Heart right ventricle (tissue), 16 donors: Measurements from ENCODE around the gene CACNA2D4. TPM values are rescaled to one million over a fixed set of nuclear protein-coding genes. Genes with fewer than 3 reads are reported as not detected.

Source experiments
- ATAC-seq, 8 donors: fragments of 200-7000 bp; cut with Tn5 transposase; one replicate each; pipeline ENCODE4 v1.9.1; 2020; ENCODE audit warnings: mild to moderate bottlenecking in 8 of 8, moderate library complexity in 8 of 8, moderate number of reproducible peaks in 1 of 8
- DNase-seq, 2 donors: peaks; one replicate each; pipeline ENCODE4 v3.0.0-alpha.2; 2020
- H3K27ac ChIP-seq, 10 donors: fragments of 200-600 bp; sonication (generic) in 2 of 10; one replicate each; pipeline versions ENCODE4 v1.5.0 to v1.8.0; 2020 to 2022; ENCODE audit warnings: mild to moderate bottlenecking in 3 of 10
- H3K27me3 ChIP-seq, 7 donors: fragments of 200-600 bp; one replicate each; pipeline ENCODE4 v1.8.0; 2021 to 2022; ENCODE audit warnings: mild to moderate bottlenecking in 2 of 7
- H3K36me3 ChIP-seq, 9 donors: fragments of 200-600 bp; sonication (generic) in 1 of 9; one replicate each; pipeline versions ENCODE4 v1.5.0 to v1.8.0; 2020 to 2022; ENCODE audit warnings: mild to moderate bottlenecking in 2 of 9
- H3K4me1 ChIP-seq, 9 donors: fragments of 200-600 bp; sonication (generic) in 1 of 9; one replicate each; pipeline versions ENCODE4 v1.5.0 to v1.8.0; 2020 to 2022; ENCODE audit warnings: mild to moderate bottlenecking in 4 of 9
- H3K4me3 ChIP-seq, 10 donors: fragments of 200-600 bp; sonication (generic) in 2 of 10; one replicate each; pipeline versions ENCODE4 v1.5.0 to v1.8.0; 2020 to 2022; ENCODE audit warnings: mild to moderate bottlenecking in 7 of 10, moderate library complexity in 2 of 10
- H3K9me3 ChIP-seq, 11 donors: fragments of 200-600 bp in 10 of 11; sonication (generic) in 2 of 11; one replicate each; pipeline versions ENCODE4 v1.5.0 to v1.8.0; 2013 to 2022; ENCODE audit warnings: mild to moderate bottlenecking in 2 of 11, control low read depth in 1 of 11, moderate library complexity in 1 of 11
- WGBS, 2 donors: extraction: QIAGEN DNeasy Blood & Tissue Kit; methylation state at CpG; one replicate each; pipeline ENCODE4 v1.1.7; 2013; ENCODE audit warnings: inconsistent platforms in 1 of 2; 5-methylcytosine and 5-hydroxymethylcytosine counted together
- intact Hi-C, 10 donors: fragments of 100-400 bp; cut with DNase I; formaldehyde crosslinking; loops; one replicate each; pipeline versions ENCODE4 v1.11.1 to v1.14.2; 2022
- polyA plus RNA-seq, 2 donors: library from polyadenylated mRNA; stranded (reverse); fragments of 200-250 nt; gene quantifications; one replicate each; pipeline ENCODE4 v1.2.3, GENCODE V29; 2013
- total RNA-seq, 10 donors: library from RNA; stranded (reverse); fragmentation: NEBNext Ultra II Directional in 3 of 10; extraction: Animal tissue kit (Norgen Biotek cat#: 25700) in 3 of 10; gene quantifications; one replicate each; pipeline versions ENCODE4 v1.2.1 to v1.2.4, GENCODE V29; 2021 to 2023
- TF ChIP-seq, protein P1 (sequence below), 9 donors: fragments of 200-600 bp; sonication (generic) in 2 of 9; IDR thresholded peaks; one replicate each; pipeline versions ENCODE4 v1.5.0 to v1.8.0; 2021 to 2022; ENCODE audit warnings: antibody characterized with exemption in 9 of 9, mild to moderate bottlenecking in 5 of 9, moderate library complexity in 1 of 9
- donor health status: Arrhythmogenic right ventricular cardiomyopathy.
- donor health status: ischemic (EF 13 %, LVEDD 7.1; RV severe dilation, severe dysfunction).
- donor health status: healthy with polysubstance abuse.
- donor health status: DM: no; HTN: yes; CAD: no.
- donor health status: DM: no; HTN: no; CAD: no.
- donor health status: ischemic (EF 25% LVEDD 6.9; RV normal size, moderate dysfunction).
- donor health status: ischemic (EF 25% LVEDD 5.7; RV mildly dilated, moderate dysfunction).
- donor health status: healthy.
- donor health status: DM: yes; HTN: yes; CAD: no.
- donor health status: Ischemic cardiomyopathy.
- donor health status: ischemic (EF 35%, LVEDD 5.7; RV mildly dilated, moderate dysfunction).
- donor health status: nonischemic (EF 11% LVEDD 7.7; RV severe dilation, severe dysfunction).
- donor health status: DM: yes; HTN: yes; CAD: no.
- donor health status: PGD.
- donor health status: ischemic (EF 29% LVEDD 5.4; RV normal size, mild dysfunction).
- donor health status: nonischemic (EF 23%, LVEDD 6.1; RV moderate dilation, normal function).

CACNA2D4 gene
- total and polyA plus RNA-seq, 12 donors, result 0.19 to 6.2 (median 0.95) TPM

DNA sequence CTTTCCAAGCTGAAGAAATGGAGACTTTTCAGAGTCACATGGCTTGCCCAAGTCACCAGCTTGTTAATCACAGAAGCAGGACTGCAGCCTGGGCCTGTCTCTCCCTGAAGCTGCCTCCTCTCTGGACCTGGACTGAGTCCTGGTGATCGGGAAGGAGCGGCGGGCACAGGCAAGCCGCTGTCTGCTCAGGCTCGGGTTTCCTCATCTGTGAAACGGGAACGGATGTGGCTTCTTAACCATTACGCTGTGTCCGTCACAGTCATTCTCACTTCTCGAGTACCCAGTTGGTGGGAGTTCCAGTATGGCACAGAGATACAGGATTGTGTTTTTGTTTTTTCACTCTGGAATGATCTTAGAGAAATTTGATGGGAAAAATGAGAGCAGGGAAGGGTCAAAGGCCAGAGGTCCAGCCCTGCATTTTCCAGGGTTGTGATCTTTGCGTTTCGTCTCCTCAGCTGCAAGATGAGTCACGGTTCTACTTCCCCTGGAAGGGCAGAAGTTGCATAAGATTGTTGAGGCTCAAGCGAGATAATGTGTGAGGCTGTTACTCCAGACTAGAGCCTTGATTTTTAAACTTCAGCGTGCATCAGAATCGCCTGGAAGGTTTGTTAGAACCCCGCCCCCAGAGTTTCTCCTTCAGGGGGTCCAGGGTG, 105.7 kb downstream of the CACNA2D4 start:
- TF ChIP-seq, protein P1, sequence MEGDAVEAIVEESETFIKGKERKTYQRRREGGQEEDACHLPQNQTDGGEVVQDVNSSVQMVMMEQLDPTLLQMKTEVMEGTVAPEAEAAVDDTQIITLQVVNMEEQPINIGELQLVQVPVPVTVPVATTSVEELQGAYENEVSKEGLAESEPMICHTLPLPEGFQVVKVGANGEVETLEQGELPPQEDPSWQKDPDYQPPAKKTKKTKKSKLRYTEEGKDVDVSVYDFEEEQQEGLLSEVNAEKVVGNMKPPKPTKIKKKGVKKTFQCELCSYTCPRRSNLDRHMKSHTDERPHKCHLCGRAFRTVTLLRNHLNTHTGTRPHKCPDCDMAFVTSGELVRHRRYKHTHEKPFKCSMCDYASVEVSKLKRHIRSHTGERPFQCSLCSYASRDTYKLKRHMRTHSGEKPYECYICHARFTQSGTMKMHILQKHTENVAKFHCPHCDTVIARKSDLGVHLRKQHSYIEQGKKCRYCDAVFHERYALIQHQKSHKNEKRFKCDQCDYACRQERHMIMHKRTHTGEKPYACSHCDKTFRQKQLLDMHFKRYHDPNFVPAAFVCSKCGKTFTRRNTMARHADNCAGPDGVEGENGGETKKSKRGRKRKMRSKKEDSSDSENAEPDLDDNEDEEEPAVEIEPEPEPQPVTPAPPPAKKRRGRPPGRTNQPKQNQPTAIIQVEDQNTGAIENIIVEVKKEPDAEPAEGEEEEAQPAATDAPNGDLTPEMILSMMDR (IDR thresholded peaks at IDR 0.05), result no peak
- peak overlapping the region in 9 of 10 donors; percentile 19 to 93 (median 56) for H3K27ac ChIP-seq
- intact Hi-C loops, result no loop called here
- peaks cover 0 to 26% (median 11%) of the 10 kb centered on the region in 7 donors for H3K27me3 ChIP-seq
- peak in 6 of 8 donors; percentile 59 to 74 (median 73) for ATAC-seq
- peak overlapping the region in 1 of 10 donors; percentile 9 for H3K4me3 ChIP-seq
- peaks cover 0 to 60% (median 0%) of the 10 kb centered on the region in 9 donors for H3K4me1 ChIP-seq
- H3K36me3 ChIP-seq, result no peaks in the 10 kb centered on the region
- no peaks in the 10 kb centered on the region for H3K9me3 ChIP-seq
- DNase-seq, result peak in 1 of 2 donors; percentile 28
- WGBS, 2 donors, result 66 to 80% methylated on average over 17 of the region's 17 CpGs

DNA sequence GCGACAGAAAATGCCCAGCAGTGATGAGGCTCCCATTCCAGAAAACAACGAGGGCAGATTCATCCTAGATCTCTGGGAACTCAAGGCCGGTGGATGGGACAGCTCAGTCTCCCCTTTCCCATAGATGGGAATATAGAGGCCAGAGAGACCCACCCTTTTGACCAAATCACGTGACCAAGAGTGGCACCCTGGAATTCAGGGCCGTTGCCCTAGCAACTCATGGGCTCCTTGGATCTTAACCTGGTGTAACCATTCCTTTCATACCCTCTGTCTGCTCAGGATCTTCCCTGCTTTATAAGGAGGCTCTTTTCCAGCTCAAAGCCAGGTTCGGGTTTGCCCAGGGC, 106.5 kb downstream of the CACNA2D4 start:
- no peak for ATAC-seq
- no peak for DNase-seq
- Histone ChIP-seq H3K27me3 (peaks cover 0 to 26% (median 11%) of the 10 kb centered on the region in 7 donors), H3K4me1 (peaks cover 0 to 60% (median 0%) of the 10 kb centered on the region in 9 donors), H3K9me3 (no peaks in the 10 kb centered on the region), H3K36me3 (no peaks in the 10 kb centered on the region), H3K4me3 (no peak overlapping the region), H3K27ac (peak overlapping the region in 7 of 10 donors; percentile 19 to 93 (median 58))
- intact Hi-C loops, result no loop called here
- TF ChIP-seq, protein P1 (IDR thresholded peaks at IDR 0.05), result no peak
- WGBS, 2 donors, result 81 to 85% methylated on average over 6 of the region's 6 CpGs

DNA sequence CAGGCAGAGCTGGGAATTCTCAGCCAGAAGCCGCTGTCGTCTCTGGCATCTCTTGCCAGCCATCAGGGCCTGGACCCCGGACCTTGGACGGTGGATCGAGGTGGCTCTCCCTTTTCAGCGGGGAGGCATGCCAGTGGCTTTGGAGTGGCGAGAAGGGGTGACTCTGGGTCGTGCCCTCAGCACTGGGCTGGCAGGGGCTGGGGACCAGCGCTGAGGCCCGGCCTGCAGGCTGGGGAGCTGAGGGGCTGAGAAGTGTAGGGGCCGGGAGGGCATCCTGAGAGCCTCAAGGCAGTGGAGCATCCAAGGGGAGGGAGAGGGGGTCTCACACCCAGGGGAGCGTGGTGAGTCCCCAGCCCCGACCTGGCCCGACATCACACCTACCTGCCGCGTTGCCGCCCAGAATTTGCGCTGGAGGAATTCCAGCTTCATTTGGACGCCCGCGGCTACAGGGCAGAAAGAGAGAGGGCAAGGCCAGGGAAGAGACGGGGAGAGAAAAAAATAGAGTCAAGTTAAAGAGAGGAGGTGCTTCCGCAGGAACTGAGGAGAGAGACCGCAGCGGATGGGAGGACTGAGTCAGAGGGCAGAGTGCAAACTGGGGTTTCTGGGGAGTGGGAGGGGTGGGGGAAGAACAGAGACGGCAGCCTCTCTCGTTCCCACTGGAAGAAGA, 107.0 kb downstream of the CACNA2D4 start:
- peak overlapping the region in 1 of 10 donors; percentile 39 for H3K4me3 ChIP-seq
- H3K27ac ChIP-seq, result peak overlapping the region in 3 of 10 donors; percentile 56 to 93 (median 67)
- ATAC-seq, result peak in 4 of 8 donors; percentile 23 to 46 (median 28)
- H3K27me3 ChIP-seq, result peaks cover 0 to 25% (median 9%) of the 10 kb centered on the region in 7 donors
- no peak for DNase-seq
- 74 to 79% methylated on average over 27 of the region's 27 CpGs for WGBS, 2 donors
- H3K4me1 ChIP-seq, result peaks cover 0 to 64% (median 0%) of the 10 kb centered on the region in 9 donors
- intact Hi-C loops, result no loop called here
- no peaks in the 10 kb centered on the region for H3K36me3 ChIP-seq
- TF ChIP-seq, protein P1 (IDR thresholded peaks at IDR 0.05), result no peak
- no peaks in the 10 kb centered on the region for H3K9me3 ChIP-seq

DNA sequence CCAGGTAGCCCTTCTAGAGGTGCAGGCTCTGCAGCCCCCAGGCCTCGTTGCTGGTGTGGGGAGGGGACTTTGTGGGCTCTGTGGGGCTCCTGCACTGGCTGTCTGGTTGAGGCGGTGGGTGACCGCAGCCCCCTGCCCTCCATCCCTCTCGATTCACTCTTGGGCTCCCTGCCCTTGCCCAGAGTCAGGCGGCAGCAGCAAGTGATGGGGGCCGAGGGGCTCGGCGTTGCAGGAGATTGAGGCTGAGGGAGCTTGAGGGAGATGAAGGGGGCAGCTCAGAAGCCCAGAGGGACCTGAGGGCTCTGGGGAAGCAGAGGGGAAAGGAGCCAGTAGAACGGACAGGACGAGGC, 107.5 kb downstream of the CACNA2D4 start:
- TF ChIP-seq, protein P1 (IDR thresholded peaks at IDR 0.05), result no peak
- H3K4me1 ChIP-seq, result peaks cover 0 to 69% (median 2%) of the 10 kb centered on the region in 9 donors
- peaks cover 0 to 20% (median 5%) of the 10 kb centered on the region in 7 donors for H3K27me3 ChIP-seq
- intact Hi-C loops, result no loop called here
- WGBS, 2 donors, result 87 to 89% methylated on average over 10 of the region's 10 CpGs
- ATAC-seq (no peak), DNase-seq (no peak)
- peak overlapping the region in 1 of 10 donors; percentile 39 for H3K4me3 ChIP-seq
- H3K36me3 ChIP-seq, result no peaks in the 10 kb centered on the region
- no peaks in the 10 kb centered on the region for H3K9me3 ChIP-seq
- peak overlapping the region in 2 of 10 donors; percentile 67 to 93 for H3K27ac ChIP-seq
